ENCODE results near the gene GPC3. TPM values are rescaled to one million over a fixed set of nuclear protein-coding genes. Genes with fewer than 3 reads are reported as not detected.

The GPC3 gene
- polyA plus RNA-seq, 1 of the 3 experiments (the other 2 are of a cell fraction) = 1.4 TPM

GRCh38 chrX:133610056-133610455 is 375.3 kb downstream of the GPC3 start:
- no peak overlapping the region for H3K4me3 ChIP-seq (ENCODE audit: low read depth in 2 of 2, low read length in 1 of 2)
- H3K4me2 ChIP-seq = no peak overlapping the region
- ChIA-PET POLR2A (no interaction called here), CTCF (no interaction called here)
- H3K4me1 ChIP-seq (ENCODE audit: control insufficient read depth in 1 of 2, insufficient read depth in 2 of 2, low read depth in 1 of 2, low read length in 1 of 2) = no peaks in the 10 kb centered on the region
- H3K27ac ChIP-seq (ENCODE audit: low read depth in 2 of 2, low read length in 1 of 2) = no peak overlapping the region
- no peaks in the 10 kb centered on the region for H4K20me1 ChIP-seq (ENCODE audit: insufficient read depth)
- no peak overlapping the region for H3K9ac ChIP-seq
- H3K9me3 ChIP-seq = no peaks in the 10 kb centered on the region
- H3K79me2 ChIP-seq (ENCODE audit: insufficient read depth) = no peaks in the 10 kb centered on the region
- H3K27me3 ChIP-seq (ENCODE audit: insufficient read depth) = no peaks in the 10 kb centered on the region
- TF ChIP-seq NRF1 (IDR thresholded peaks at IDR 0.05; ENCODE audit: low read depth, low read length) (no peak), PBX3 (IDR thresholded peaks at IDR 0.05) (no peak), RFX5 (IDR thresholded peaks at IDR 0.05; ENCODE audit: low read length) (no peak), CTCF (IDR thresholded peaks at IDR 0.05) (no peak), POLR2AphosphoS5 (IDR thresholded peaks at IDR 0.05; ENCODE audit: low read depth, low read length) (no peak), TAF1 (IDR thresholded peaks at IDR 0.05; ENCODE audit: borderline replicate concordance, low read depth, low read length) (no peak), TEAD4 (IDR thresholded peaks at IDR 0.05; ENCODE audit: borderline replicate concordance, insufficient read depth) (no peak), GATA2 (CRISPR knock-in tag; IDR thresholded peaks at IDR 0.05) (no peak), RXRA (IDR thresholded peaks at IDR 0.05; ENCODE audit: borderline replicate concordance, low read depth) (no peak), USF1 (IDR thresholded peaks at IDR 0.05; ENCODE audit: borderline replicate concordance, low read depth) (no peak), EZH2phosphoT487 (IDR thresholded peaks at IDR 0.05; ENCODE audit: borderline replicate concordance, low read depth) (no peak)
- no peak for DNase-seq
- 9% methylated on average over 1 of the region's 1 CpG for WGBS (ENCODE audit: low lambda C conversion rate)
- H2AFZ ChIP-seq (ENCODE audit: low read depth) = no peak overlapping the region
- no peaks in the 10 kb centered on the region for H3K9me2 ChIP-seq
- no peaks in the 10 kb centered on the region for H3F3A ChIP-seq (replicated peaks; ENCODE audit: insufficient read depth)
- no peaks in the 10 kb centered on the region for H3K36me3 ChIP-seq (replicated peaks in 1 of 2; ENCODE audit: control insufficient read depth in 1 of 2, insufficient read depth in 2 of 2, low read length in 1 of 2)

GRCh38 chrX:133609166-133609565 is 376.2 kb downstream of the GPC3 start:
- H2AFZ ChIP-seq (ENCODE audit: low read depth) = no peak overlapping the region
- no peaks in the 10 kb centered on the region for H3F3A ChIP-seq (replicated peaks; ENCODE audit: insufficient read depth)
- H3K27ac ChIP-seq (ENCODE audit: low read depth in 2 of 2, low read length in 1 of 2) = no peak overlapping the region
- no peaks in the 10 kb centered on the region for H3K36me3 ChIP-seq (replicated peaks in 1 of 2; ENCODE audit: control insufficient read depth in 1 of 2, insufficient read depth in 2 of 2, low read length in 1 of 2)
- H3K79me2 ChIP-seq (ENCODE audit: insufficient read depth) = no peaks in the 10 kb centered on the region
- H3K27me3 ChIP-seq (ENCODE audit: insufficient read depth) = no peaks in the 10 kb centered on the region
- WGBS (ENCODE audit: low lambda C conversion rate) = 17% methylated on average over 4 of the region's 4 CpGs
- H3K9me3 ChIP-seq = no peaks in the 10 kb centered on the region
- no peak overlapping the region for H3K9ac ChIP-seq
- no peaks in the 10 kb centered on the region for H4K20me1 ChIP-seq (ENCODE audit: insufficient read depth)
- H3K9me2 ChIP-seq = no peaks in the 10 kb centered on the region
- H3K4me2 ChIP-seq = no peak overlapping the region
- no peak for DNase-seq
- TF ChIP-seq FOXJ3 (CRISPR knock-in tag; IDR thresholded peaks at IDR 0.05) (no peak), JUND (IDR thresholded peaks at IDR 0.05) (no peak), YY1 (IDR thresholded peaks at IDR 0.05; ENCODE audit: low read depth) (no peak), MEF2A (IDR thresholded peaks at IDR 0.05; ENCODE audit: borderline replicate concordance, low read depth) (no peak), PBX3 (IDR thresholded peaks at IDR 0.05) (no peak)
- CTCF ChIA-PET = no interaction called here
- POLR2A ChIA-PET = no interaction called here
- H3K4me3 ChIP-seq (ENCODE audit: low read depth in 2 of 2, low read length in 1 of 2) = no peak overlapping the region
- no peaks in the 10 kb centered on the region for H3K4me1 ChIP-seq (ENCODE audit: control insufficient read depth in 1 of 2, insufficient read depth in 2 of 2, low read depth in 1 of 2, low read length in 1 of 2)

Data from SK-N-SH (cell line).